HepG2 (cell line): ENCODE data around the gene GRIK4. TPM values are rescaled to one million over a fixed set of nuclear protein-coding genes. Genes with fewer than 3 reads are reported as not detected.

ENCODE experiments used
- AHDC1 ChIP-seq: sonication (generic); formaldehyde crosslinking; IDR thresholded peaks from 2 replicates; pipeline ENCODE4 v1.5.1; 2020; ENCODE audit warnings: mild to moderate bottlenecking, missing genetic modification reagents, borderline replicate concordance
- CEBPG ChIP-seq: IDR thresholded peaks from 2 replicates; pipeline ENCODE4 v1.6.1; 2016
- GABPB1 ChIP-seq: IDR thresholded peaks from 2 replicates; pipeline ENCODE4 v1.6.1; 2016; ENCODE audit warnings: mild to moderate bottlenecking, missing genetic modification reagents, moderate library complexity, missing compliant biosample characterization
- IRX3 ChIP-seq: sonication (generic); formaldehyde crosslinking; IDR thresholded peaks from 2 replicates; pipeline ENCODE4 v1.8.1; 2023; ENCODE audit warnings: mild to moderate bottlenecking, low read depth, missing genetic modification reagents, borderline replicate concordance
- MEF2D ChIP-seq: sonication (generic); formaldehyde crosslinking; IDR thresholded peaks from 2 replicates; pipeline ENCODE4 v1.5.1; 2020; ENCODE audit warnings: mild to moderate bottlenecking, missing genetic modification reagents
- MIER2 ChIP-seq: IDR thresholded peaks from 2 replicates; pipeline ENCODE4 v1.6.1; 2016; ENCODE audit warnings: missing biosample characterization, missing genetic modification reagents
- PAXIP1 ChIP-seq: sonication (generic); formaldehyde crosslinking; conservative IDR thresholded peaks from 2 replicates; pipeline ENCODE4 v1.4.0; 2020; ENCODE audit warnings: mild to moderate bottlenecking, missing genetic modification reagents, moderate library complexity
- PPARG ChIP-seq: conservative IDR thresholded peaks from 2 replicates; pipeline ENCODE4 v1.6.1; 2016; ENCODE audit warnings: missing biosample characterization, missing genetic modification reagents
- SAFB2 ChIP-seq: sonication (generic); formaldehyde crosslinking; IDR thresholded peaks from 2 replicates; pipeline ENCODE4 v1.5.1; 2020; ENCODE audit warnings: missing genetic modification reagents, low read depth, mild to moderate bottlenecking, borderline replicate concordance
- ZBTB33 ChIP-seq: sonication (generic); formaldehyde crosslinking; IDR thresholded peaks from 2 replicates; pipeline ENCODE4 v1.4.0; 2020; ENCODE audit warnings: missing genetic modification reagents
- ZFX ChIP-seq: sonication (generic); formaldehyde crosslinking; IDR thresholded peaks from 2 replicates; pipeline ENCODE4 v1.4.0; 2020; ENCODE audit warnings: mild to moderate bottlenecking, low read depth, missing genetic modification reagents, moderate library complexity
- ZNF230 ChIP-seq: sonication (generic); formaldehyde crosslinking; IDR thresholded peaks from 2 replicates; pipeline ENCODE4 v1.4.0; 2020; ENCODE audit warnings: mild to moderate bottlenecking, missing genetic modification reagents
- ZNF362 ChIP-seq: sonication (generic); formaldehyde crosslinking; IDR thresholded peaks from 2 replicates; pipeline ENCODE4 v1.4.0; 2020; ENCODE audit warnings: missing genetic modification reagents, mild to moderate bottlenecking, borderline replicate concordance
- ZNF674 ChIP-seq: sonication (generic); formaldehyde crosslinking; IDR thresholded peaks from 2 replicates; pipeline ENCODE4 v1.5.0; 2020; ENCODE audit warnings: low read depth, mild to moderate bottlenecking, missing genetic modification reagents
- ZSCAN21 ChIP-seq: sonication (generic); formaldehyde crosslinking; IDR thresholded peaks from 2 replicates; pipeline ENCODE4 v1.8.0; 2022; ENCODE audit warnings: mild to moderate bottlenecking, missing genetic modification reagents, moderate library complexity, borderline replicate concordance
- polyA plus RNA-seq, 8 experiments: library from polyadenylated mRNA; depleted of rRNA in 3 of 8; stranded (reverse) in 7 of 8; unstranded in 1 of 8; fragments of >200 nt; fragmentation: Illumina TruSeq in 4 of 8; extraction: Trizol in 4 of 8; gene quantifications; 2 replicates each; pipeline versions ENCODE4 v1.2.1 to v1.2.3, GENCODE V29; 2011 to 2016; ENCODE audit warnings: low read depth in 4 of 8, missing spikeins in 1 of 8, mixed read lengths in 1 of 8; ENCODE audit not compliant: insufficient read depth in 1 of 8
- total RNA-seq, 5 experiments: library from RNA; depleted of rRNA; stranded (reverse); fragments of >200 nt; fragmentation: Illumina TruSeq; extraction: Trizol; gene quantifications; 2 replicates each; pipeline ENCODE4 v1.2.3, GENCODE V29; 2016; ENCODE audit warnings: low read depth in 1 of 5

Gene GRIK4
- total and polyA plus RNA-seq, 2 of the 13 experiments (the other 11 are each of a cell fraction or from before 2014, with no cell fraction given), result 0.04 to 0.07 TPM

- peak; percentile 50; the same call in 1 of the 2 replicates for TF ChIP-seq IRX3
- peak; percentile 74; the same call in 1 of the 2 replicates for TF ChIP-seq ZNF362
- TF ChIP-seq PPARG (CRISPR knock-in tag), result peak; percentile 81; the same call in 1 of the 2 replicates
- TF ChIP-seq GABPB1 (CRISPR knock-in tag), result peak; percentile 86
- TF ChIP-seq AHDC1 (CRISPR knock-in tag), result peak; percentile 92
- TF ChIP-seq MIER2 (CRISPR knock-in tag), result peak; percentile 87
- TF ChIP-seq ZSCAN21 (CRISPR knock-in tag), result peak; percentile 86; the same call in 1 of the 2 replicates
- 0 out of 2 replicates have a peak, but pooled peaks have one; percentile 61 for TF ChIP-seq ZNF674 (CRISPR knock-in tag)
- TF ChIP-seq SAFB2 (CRISPR knock-in tag), result peak; percentile 55; the same call in 1 of the 2 replicates
- TF ChIP-seq MEF2D (CRISPR knock-in tag), result peak; percentile 87
- peak; percentile 69 for TF ChIP-seq ZFX (CRISPR knock-in tag)
- TF ChIP-seq PAXIP1 (CRISPR knock-in tag), result peak; percentile 94
- TF ChIP-seq CEBPG (CRISPR knock-in tag), result peak; percentile 96
- TF ChIP-seq ZNF230 (CRISPR knock-in tag), result 0 out of 2 replicates have a peak, but pooled peaks have one; percentile 49
- TF ChIP-seq ZBTB33, result no peak
These were observed 297.1 kb downstream of the GRIK4 start (continued) for GRCh38 chr11:120808616-120809050.
